AG08395 (cell line): ENCODE results near the gene RBFOX1.

Experiments
- DNase-seq: peaks from one replicate; pipeline ENCODE4 v3.0.0; 2012; ENCODE audit warnings: mixed read lengths, low spot score

RBFOX1 gene

GRCh38 chr16:7689234-7689633 lies 356.6 kb downstream of the RBFOX1 start:
- no peak for DNase-seq

- DNase-seq: no peak
Measured at GRCh38 chr16:7691533-7691932, 358.9 kb downstream of the RBFOX1 start.

- DNase-seq: no peak
Measured at GRCh38 chr16:7703672-7704071, 371.0 kb downstream of the RBFOX1 start.

- no peak for DNase-seq
Measured at GRCh38 chr16:7705885-7706284, 373.2 kb downstream of the RBFOX1 start.

GRCh38 chr16:7709186-7709585 lies 376.5 kb downstream of the RBFOX1 start:
- no peak for DNase-seq

- no peak for DNase-seq
Measured at GRCh38 chr16:7713244-7713643, 380.6 kb downstream of the RBFOX1 start.

- DNase-seq: no peak
Measured at GRCh38 chr16:7714775-7715174, 382.1 kb downstream of the RBFOX1 start.

- no peak for DNase-seq
Measured at GRCh38 chr16:7716660-7717550, 384.3 kb downstream of the RBFOX1 start.

GRCh38 chr16:7722761-7723160 lies 390.1 kb downstream of the RBFOX1 start:
- DNase-seq: no peak

GRCh38 chr16:7731141-7731540 lies 398.5 kb downstream of the RBFOX1 start:
- no peak for DNase-seq

GRCh38 chr16:7736138-7736665 lies 403.6 kb downstream of the RBFOX1 start:
- DNase-seq: no peak

GRCh38 chr16:7742626-7743025 lies 410.0 kb downstream of the RBFOX1 start:
- DNase-seq: no peak

- DNase-seq: no peak
Measured at GRCh38 chr16:7744546-7745264, 412.1 kb downstream of the RBFOX1 start.

GRCh38 chr16:7745276-7745675 lies 412.6 kb downstream of the RBFOX1 start:
- DNase-seq: no peak

GRCh38 chr16:7746941-7747340 lies 414.3 kb downstream of the RBFOX1 start:
- no peak for DNase-seq

GRCh38 chr16:7748522-7748921 lies 415.9 kb downstream of the RBFOX1 start:
- DNase-seq: no peak

- no peak for DNase-seq
Measured at GRCh38 chr16:7755347-7755882, 422.8 kb downstream of the RBFOX1 start.
